ENCODE results near the gene SH3RF2. TPM values are rescaled to one million over a fixed set of nuclear protein-coding genes. Genes with fewer than 3 reads are reported as not detected.

The SH3RF2 gene
- total RNA-seq, 1 donor from 2014 or later, result 231 TPM

- intact Hi-C loops (cut with DNase I), result no loop called here
- no peak for DNase-seq (ENCODE audit: low spot score)
Measured at GRCh38 chr5:145971701-145972100, 35.3 kb downstream of the SH3RF2 start.

GRCh38 chr5:145975001-145975360, 38.6 kb downstream of the SH3RF2 start:
- DNase-seq (ENCODE audit: low spot score), result no peak

GRCh38 chr5:145975361-145976066, 39.1 kb downstream of the SH3RF2 start:
- intact Hi-C loops (cut with DNase I), result loop anchor here (5.0 kb wide), 1 partner anchor 82 kb away; no protein-coding TSS in a partner anchor
- DNase-seq (ENCODE audit: low spot score), result no peak

More at GRCh38 chr5:145975001-145975360, 38.6 kb downstream of the SH3RF2 start:
- intact Hi-C loops (cut with DNase I), result loop anchor here (5.0 kb wide), 1 partner anchor 82 kb away; no protein-coding TSS in a partner anchor

GRCh38 chr5:145976431-145977155, 40.2 kb downstream of the SH3RF2 start:
- intact Hi-C loops (cut with DNase I), result loop anchor here (5.0 kb wide), 1 partner anchor 81 kb away; no protein-coding TSS in a partner anchor
- DNase-seq (ENCODE audit: low spot score), result no peak

GRCh38 chr5:145978171-145978570, 41.8 kb downstream of the SH3RF2 start:
- intact Hi-C loops (cut with DNase I), result loop anchor here (5.0 kb wide), 1 partner anchor 79 kb away; no protein-coding TSS in a partner anchor
- DNase-seq (ENCODE audit: low spot score), result no peak

- no peak for DNase-seq (ENCODE audit: low spot score)
- intact Hi-C loops (cut with DNase I), result loop anchor here (5.0 kb wide), 1 partner anchor 79 kb away; no protein-coding TSS in a partner anchor
Measured at GRCh38 chr5:145978708-145979107, 42.3 kb downstream of the SH3RF2 start.

- intact Hi-C loops (cut with DNase I), result loop anchor here (5.0 kb wide), 2 partner anchors 63 to 78 kb away; no protein-coding TSS in a partner anchor
Measured at GRCh38 chr5:145979270-145980223, 43.2 kb downstream of the SH3RF2 start.

GRCh38 chr5:145980259-145980658, 43.9 kb downstream of the SH3RF2 start:
- no peak for DNase-seq (ENCODE audit: low spot score)
- intact Hi-C loops (cut with DNase I), result loop anchor here (5.0 kb wide), 1 partner anchor 62 kb away; no protein-coding TSS in a partner anchor

More at GRCh38 chr5:145979270-145980223, 43.2 kb downstream of the SH3RF2 start:
- no peak for DNase-seq (ENCODE audit: low spot score)

- DNase-seq (ENCODE audit: low spot score), result no peak
- intact Hi-C loops (cut with DNase I), result loop anchor here (5.0 kb wide), 1 partner anchor 62 kb away; no protein-coding TSS in a partner anchor
Measured at GRCh38 chr5:145980718-145981117, 44.3 kb downstream of the SH3RF2 start.

GRCh38 chr5:145981589-145982571, 45.5 kb downstream of the SH3RF2 start:
- intact Hi-C loops (cut with DNase I), result loop anchor here (5.0 kb wide), 1 partner anchor 60 kb away; no protein-coding TSS in a partner anchor
- DNase-seq (ENCODE audit: low spot score), result no peak

GRCh38 chr5:145982572-145983318, 46.4 kb downstream of the SH3RF2 start:
- intact Hi-C loops (cut with DNase I), result loop anchor here (5.0 kb wide), 1 partner anchor 60 kb away; no protein-coding TSS in a partner anchor
- no peak for DNase-seq (ENCODE audit: low spot score)

GRCh38 chr5:145983446-145983845, 47.1 kb downstream of the SH3RF2 start:
- DNase-seq (ENCODE audit: low spot score), result no peak
- intact Hi-C loops (cut with DNase I), result loop anchor here (5.0 kb wide), 1 partner anchor 59 kb away; no protein-coding TSS in a partner anchor

- DNase-seq (ENCODE audit: low spot score), result no peak
- intact Hi-C loops (cut with DNase I), result loop anchor here (5.0 kb wide), 1 partner anchor 58 kb away; no protein-coding TSS in a partner anchor
Measured at GRCh38 chr5:145984072-145984471, 47.7 kb downstream of the SH3RF2 start.

- no peak for DNase-seq (ENCODE audit: low spot score)
- intact Hi-C loops (cut with DNase I), result no loop called here
Measured at GRCh38 chr5:145987856-145988255, 51.5 kb downstream of the SH3RF2 start.

GRCh38 chr5:145988993-145989392, 52.6 kb downstream of the SH3RF2 start:
- intact Hi-C loops (cut with DNase I), result no loop called here
- no peak for DNase-seq (ENCODE audit: low spot score)

- intact Hi-C loops (cut with DNase I), result no loop called here
Measured at GRCh38 chr5:145989428-145989827, 53.0 kb downstream of the SH3RF2 start.

GRCh38 chr5:145990170-145990569, 53.8 kb downstream of the SH3RF2 start:
- DNase-seq (ENCODE audit: low spot score), result no peak
- intact Hi-C loops (cut with DNase I), result no loop called here

More at GRCh38 chr5:145989428-145989827, 53.0 kb downstream of the SH3RF2 start:
- DNase-seq (ENCODE audit: low spot score), result no peak

Measured in cardiac septum (tissue), 1 donor.